HG03108 (cell line): ENCODE results near the gene SLC23A3.

ENCODE experiments used
- ATAC-seq: cut with Tn5 transposase; IDR thresholded peaks from one replicate; pipeline ENCODE4 v1.9.1; 2021; ENCODE audit warnings: moderate library complexity; ENCODE audit not compliant: unreplicated experiment

Gene SLC23A3

DNA sequence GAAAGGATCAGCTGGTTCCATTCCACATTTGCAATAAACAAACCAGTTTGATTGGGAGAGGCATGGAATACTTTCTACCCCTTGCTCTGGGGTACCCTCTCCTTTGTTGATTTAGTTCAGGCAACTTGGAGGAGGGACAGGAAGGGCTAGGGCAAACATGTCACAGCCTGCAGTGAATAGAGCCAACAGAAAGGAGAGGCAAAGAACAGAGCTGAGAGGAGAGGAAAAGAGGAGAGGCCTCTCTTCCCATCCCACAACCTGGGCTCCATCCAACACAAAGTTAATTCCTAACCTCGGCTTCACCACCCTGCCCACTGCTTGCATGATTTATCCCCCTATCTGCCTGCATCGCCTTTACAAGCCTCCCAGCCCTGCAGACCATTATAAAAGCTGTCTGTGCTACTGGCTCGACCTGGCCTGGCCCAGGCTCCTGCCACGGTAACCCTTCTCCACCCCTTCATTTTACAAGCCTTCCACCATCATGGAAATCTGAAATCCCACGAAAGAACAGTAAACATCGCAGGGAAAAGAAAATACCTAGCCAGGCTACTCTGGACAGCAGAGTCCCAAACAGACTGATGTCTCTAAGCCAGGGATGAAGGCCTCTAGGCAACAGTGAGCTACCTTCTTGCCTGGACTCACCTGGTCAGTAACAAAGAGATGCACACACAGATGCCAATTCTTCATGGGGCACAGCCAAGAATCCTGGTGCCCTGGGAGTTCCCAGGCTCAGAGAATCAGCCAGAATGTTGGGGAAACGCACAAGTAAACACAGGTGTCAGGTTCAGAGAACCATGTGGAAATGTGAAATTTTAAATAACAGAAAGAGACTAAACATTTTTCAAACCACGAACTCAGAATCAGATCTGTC is 52.8 kb downstream of the SLC23A3 start:
- ATAC-seq = no peak

- no peak for ATAC-seq
Observed at GRCh38 chr2:219112651-219113338, 57.0 kb downstream of the SLC23A3 start.

GRCh38 chr2:219112062-219112406 is 57.8 kb downstream of the SLC23A3 start:
- no peak for ATAC-seq
